ENCODE results near the gene SAMD14.

DNA sequence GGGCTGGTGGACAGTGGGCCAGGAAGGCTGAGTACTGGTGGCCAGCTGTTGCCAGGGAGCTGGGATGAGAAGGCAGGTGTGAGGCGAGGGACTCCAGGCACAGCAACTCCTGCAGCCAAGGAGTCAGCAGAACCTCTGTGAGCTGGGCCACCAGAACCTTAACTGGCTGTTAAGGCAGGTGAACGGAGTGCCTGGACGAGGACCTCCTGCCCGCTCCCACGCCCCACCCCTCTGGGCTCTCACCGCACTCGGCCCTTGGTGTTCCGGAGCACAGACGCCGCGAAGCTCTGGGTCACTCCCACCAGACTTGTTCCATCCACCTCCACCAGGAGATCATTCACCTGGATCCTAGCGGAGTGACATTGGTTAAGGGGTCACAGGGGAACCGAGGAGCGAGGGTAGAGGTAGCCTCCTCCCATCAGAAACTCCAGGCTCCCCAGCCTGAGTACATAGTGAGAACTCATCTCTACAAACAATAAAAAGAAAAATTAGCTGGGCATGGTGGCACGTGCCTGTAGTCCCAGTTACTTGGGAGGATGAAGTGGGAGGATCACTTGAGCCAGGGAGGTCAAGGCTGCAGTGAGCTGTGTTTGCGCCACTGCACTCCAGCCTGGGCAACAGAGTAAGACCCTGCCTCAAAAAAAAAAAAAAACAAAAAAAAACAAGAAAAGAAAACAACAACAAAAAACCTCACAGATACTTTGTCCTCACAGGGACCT is 11.2 kb upstream of the SAMD14 start:
- TF ChIP-seq, protein P1, sequence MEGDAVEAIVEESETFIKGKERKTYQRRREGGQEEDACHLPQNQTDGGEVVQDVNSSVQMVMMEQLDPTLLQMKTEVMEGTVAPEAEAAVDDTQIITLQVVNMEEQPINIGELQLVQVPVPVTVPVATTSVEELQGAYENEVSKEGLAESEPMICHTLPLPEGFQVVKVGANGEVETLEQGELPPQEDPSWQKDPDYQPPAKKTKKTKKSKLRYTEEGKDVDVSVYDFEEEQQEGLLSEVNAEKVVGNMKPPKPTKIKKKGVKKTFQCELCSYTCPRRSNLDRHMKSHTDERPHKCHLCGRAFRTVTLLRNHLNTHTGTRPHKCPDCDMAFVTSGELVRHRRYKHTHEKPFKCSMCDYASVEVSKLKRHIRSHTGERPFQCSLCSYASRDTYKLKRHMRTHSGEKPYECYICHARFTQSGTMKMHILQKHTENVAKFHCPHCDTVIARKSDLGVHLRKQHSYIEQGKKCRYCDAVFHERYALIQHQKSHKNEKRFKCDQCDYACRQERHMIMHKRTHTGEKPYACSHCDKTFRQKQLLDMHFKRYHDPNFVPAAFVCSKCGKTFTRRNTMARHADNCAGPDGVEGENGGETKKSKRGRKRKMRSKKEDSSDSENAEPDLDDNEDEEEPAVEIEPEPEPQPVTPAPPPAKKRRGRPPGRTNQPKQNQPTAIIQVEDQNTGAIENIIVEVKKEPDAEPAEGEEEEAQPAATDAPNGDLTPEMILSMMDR (IDR thresholded peaks at IDR 0.05), result no peak
- no peak for TF ChIP-seq POLR2A (IDR thresholded peaks at IDR 0.05)

Measured in lower leg skin (tissue), 3 donors.